GM19023 (cell line): ENCODE results near the gene CAND2.

Source experiments
- ATAC-seq: cut with Tn5 transposase; IDR thresholded peaks from one replicate; pipeline ENCODE4 v1.9.1; 2021; ENCODE audit warnings: mild to moderate bottlenecking, moderate library complexity; ENCODE audit not compliant: unreplicated experiment

CAND2 gene

DNA sequence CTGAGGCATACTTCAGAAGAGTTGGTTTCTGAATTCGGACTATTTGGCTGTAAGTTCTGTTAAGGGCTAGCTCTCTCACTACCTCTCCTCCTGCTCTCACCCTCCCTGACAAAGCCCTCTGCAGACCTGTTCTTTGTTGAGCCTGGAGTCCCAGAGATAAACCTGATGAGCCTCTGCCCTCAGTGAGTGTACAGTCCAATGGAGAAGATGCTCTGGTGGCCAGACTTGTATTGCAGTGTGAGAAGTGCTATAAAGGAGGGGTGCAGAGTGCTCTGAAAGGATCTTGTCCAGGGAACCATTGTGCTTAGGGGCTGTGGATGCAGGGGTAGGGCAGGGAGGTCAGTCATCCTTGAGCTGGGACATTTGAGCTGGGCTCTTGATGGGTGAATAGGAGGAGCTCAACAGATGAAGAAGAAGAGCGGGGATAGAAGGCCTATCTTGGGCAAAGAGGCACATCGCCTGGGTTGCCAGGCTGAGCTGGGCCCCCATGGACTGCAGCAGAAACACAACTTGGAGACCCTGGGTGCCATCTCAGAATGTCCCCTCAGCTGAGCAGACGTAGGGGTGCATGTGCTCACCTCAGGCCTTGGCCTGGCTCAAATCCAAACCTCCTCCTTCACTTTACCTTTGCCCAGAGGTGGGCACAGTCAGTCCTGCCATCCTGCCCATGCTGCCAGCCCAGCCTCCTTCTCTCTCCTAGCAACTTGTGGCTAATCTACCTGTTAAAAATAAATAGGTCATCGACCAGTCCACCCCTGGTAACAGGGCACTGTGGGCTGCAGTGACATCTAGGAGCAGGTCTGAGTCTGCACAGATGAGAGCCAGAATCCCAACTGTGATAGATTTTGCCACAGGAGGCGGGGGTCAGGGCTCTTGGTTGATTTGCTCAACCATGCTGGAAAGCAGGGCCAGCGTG is 3.3 kb downstream of the CAND2 start:
- no peak for ATAC-seq

DNA sequence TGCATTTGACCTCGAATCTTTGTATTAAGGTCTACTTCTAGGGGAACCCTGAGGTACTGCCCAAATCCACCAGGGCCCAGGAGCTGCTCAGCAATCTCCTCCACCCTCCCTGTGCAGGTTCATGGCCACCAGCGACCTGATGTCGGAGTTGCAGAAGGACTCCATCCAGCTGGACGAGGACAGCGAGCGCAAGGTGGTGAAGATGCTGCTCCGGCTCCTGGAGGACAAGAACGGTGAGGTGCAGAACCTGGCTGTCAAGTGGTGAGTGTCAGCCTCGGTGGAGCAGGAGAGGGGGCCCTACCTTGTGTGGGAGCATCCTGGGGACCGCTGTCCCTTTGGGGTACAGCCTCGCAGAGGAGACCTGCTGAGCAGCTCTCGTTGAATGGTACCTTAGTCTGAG is 6.9 kb downstream of the CAND2 start:
- ATAC-seq = no peak

GRCh38 chr3:12807066-12807465 is 10.6 kb downstream of the CAND2 start:
- ATAC-seq = no peak

DNA sequence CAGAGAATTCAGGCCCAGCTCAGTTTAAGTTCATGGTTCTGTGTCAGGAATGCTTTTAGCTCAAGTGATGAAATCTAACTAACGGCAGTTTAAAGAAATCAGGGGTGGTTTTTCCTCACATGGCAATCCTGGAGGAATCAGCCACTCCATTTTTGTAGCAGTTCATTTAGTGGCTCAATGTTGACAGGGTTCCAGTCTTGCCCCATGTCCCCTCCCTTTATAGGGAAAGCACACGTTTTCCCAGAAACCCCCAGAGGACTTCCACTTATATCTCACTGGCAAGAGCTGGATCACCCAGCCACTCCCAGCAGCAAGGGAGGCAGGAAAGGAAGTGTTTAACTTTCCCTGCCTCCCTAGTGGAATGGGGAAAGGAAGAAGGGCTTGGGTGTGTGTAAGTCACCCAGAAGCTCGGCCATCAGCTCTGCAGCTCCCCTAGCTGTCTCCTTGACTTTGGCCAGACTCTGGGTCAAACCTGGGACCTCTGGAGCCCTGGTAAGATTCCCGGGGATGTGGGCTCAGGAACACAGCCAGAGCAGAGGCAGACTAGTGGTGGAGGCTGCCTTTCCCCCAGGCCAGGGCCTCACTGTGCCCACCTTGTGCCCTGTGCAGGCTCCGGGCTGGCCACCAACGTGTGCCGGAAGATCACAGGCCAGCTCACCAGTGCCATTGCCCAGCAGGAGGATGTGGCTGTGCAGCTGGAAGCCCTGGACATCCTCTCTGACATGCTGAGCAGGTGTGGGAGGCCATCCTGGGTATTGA is 11.3 kb downstream of the CAND2 start:
- no peak for ATAC-seq

GRCh38 chr3:12808587-12808986 is 12.1 kb downstream of the CAND2 start:
- no peak for ATAC-seq

- no peak for ATAC-seq
These were observed 12.5 kb downstream of the CAND2 start for GRCh38 chr3:12809001-12809400.

GRCh38 chr3:12809435-12809834 is 13.0 kb downstream of the CAND2 start:
- no peak for ATAC-seq

DNA sequence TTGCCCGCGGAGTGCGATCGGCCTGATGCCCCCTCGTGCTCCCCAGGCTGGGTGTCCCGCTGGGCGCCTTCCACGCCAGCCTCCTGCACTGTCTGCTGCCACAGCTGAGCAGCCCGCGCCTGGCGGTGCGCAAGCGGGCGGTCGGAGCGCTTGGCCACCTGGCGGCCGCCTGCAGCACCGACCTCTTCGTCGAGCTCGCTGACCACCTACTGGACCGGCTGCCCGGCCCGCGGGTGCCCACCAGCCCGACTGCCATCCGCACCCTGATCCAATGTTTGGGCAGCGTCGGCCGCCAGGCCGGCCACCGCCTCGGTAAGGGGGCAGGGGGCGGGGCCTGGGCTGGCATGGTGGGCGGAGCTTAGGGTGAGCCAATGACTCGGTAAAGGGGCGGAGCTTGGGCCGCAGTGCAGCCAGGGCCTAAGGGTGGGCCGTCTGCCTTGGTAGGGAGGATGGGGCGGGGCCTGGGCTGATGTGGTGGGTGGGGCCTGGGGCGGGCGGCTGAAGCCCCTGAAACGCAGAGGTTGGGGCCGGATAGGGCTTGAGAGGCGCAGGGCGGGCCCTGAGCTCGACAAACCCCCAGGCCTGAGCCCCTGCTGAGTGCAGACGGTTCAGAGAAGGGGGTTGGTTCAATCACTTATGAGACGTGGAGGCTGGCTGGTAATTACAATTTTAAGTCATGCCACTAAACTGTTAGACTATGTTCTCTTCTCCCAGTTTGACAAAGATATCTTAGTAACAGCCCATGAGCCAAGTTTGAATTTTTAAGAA is 13.7 kb downstream of the CAND2 start:
- ATAC-seq = peak; percentile 99

DNA sequence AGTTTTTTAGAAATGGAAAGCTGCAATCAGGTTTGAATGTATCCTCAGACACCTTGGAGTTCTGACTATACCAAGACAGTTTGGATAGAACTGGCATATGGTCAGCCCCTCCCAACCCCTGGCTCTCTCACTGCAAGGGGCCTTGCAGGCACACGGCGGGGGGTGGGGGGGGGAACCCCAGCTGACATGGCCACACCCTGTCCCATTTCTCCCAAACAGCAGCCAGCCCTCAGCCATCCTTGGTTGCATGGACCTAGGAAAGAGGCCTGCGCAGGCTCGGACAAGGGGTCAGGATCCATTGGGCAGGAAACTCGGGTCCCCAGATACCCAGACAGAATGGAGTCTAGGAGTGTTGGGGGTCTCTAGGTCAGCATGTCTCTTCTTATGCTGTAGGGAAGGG is 14.5 kb downstream of the CAND2 start:
- no peak for ATAC-seq

DNA sequence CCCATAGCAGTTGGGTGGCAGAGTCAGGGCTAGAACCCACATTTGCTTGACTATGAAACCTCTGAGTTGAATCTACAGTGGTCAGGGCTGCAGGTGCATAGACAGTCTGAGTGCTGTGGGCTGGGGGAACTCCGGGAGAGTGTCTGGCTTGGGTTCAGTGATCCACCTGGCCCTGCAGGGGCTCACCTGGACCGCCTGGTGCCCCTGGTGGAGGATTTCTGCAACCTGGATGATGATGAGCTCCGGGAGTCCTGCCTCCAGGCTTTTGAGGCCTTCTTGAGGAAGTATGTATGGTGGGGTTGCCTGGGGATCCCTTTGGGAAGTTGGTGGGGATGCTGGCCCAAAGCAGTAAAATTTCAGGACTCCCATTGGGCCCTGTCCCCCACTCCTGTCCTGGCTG is 16.3 kb downstream of the CAND2 start:
- no peak for ATAC-seq

DNA sequence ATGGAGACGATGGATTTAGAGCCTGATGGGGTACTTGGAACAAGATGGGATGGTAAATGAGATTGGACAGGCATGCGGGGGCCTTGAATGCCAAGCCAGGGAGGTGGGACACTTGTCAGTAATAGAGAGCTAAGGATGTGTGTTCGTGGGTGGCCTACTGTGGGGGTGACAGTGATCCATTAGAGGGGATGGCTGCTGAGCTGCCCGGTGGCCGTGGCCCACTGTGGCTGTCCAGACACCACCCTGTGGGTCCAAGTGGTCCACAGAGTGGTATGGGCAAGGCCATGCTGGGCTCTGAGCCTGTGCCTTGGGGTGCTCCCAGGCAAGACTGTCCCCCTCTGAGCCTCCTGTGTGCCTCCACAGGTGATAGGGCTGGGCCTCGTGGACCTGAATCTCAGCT is 17.5 kb downstream of the CAND2 start:
- ATAC-seq = no peak

DNA sequence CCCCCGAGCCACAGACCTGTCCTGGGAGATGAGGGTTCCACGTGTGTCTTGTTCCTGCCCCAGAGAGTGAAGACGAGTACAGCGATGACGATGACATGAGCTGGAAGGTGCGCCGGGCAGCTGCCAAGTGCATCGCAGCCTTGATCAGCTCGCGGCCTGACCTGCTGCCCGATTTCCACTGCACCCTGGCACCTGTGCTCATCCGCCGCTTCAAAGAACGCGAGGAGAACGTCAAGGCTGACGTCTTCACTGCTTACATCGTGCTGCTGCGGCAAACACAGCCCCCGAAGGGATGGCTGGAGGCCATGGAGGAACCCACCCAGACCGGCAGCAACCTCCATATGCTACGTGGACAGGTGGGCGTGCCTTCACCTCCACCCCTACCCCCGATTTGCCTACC is 18.6 kb downstream of the CAND2 start:
- no peak for ATAC-seq

- ATAC-seq = no peak
These were observed 19.2 kb downstream of the CAND2 start for GRCh38 chr3:12815719-12816118.

GRCh38 chr3:12816521-12817342 is 20.3 kb downstream of the CAND2 start:
- no peak for ATAC-seq

- no peak for ATAC-seq
These were observed 20.8 kb downstream of the CAND2 start for GRCh38 chr3:12817343-12817710.

- ATAC-seq = no peak
These were observed 21.8 kb downstream of the CAND2 start for GRCh38 chr3:12818273-12818672.

- ATAC-seq = no peak
These were observed 22.3 kb downstream of the CAND2 start for GRCh38 chr3:12818773-12819172.

DNA sequence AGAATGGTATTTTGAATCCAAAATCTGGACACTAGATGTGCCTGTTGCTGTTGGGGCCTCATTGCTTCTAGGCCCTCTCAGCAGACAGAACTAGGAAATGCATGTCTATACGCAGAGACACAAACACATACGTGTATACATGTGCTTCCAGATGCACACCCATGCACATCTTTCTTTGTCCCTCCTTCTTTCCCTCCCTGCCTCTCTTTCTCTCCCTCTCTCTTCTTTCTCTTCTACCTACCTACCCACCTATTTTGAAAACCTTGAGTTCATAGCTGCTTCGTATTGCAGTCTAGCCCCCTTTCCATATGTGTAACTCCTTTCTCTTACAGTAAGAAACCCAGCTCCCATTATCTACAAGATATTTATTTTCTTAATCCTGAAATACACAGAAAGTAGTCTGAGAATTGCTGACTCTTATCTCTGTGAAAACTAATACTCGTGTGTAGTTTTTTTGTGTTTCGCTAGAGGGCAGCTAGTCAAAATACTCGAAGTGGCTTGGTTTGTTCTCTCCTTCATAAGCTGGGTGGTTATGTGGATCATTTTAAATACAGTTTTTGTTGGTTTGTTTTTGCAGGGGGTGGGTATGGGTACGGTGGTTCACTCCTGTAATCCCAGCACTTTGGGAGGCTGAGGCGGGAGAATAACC is 26.4 kb downstream of the CAND2 start:
- ATAC-seq = no peak

DNA sequence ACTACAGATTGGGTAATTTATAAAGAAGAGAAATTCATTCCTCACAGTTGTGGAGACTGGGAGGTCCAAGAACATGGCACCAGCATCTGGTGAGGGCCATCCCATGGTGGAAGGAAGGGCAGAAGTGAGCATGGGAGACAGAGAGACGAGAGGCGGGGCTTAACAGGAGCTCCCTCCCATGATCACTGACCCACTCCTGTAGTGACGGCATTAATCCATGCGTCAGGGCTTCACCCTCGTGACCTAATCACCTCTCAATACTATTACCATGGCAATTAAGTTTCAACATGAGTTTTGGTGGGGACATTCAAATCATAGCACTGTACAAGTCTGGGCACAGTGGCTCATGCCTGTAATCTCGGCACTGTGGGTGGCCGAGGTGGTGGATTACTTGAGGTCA is 27.8 kb downstream of the CAND2 start:
- ATAC-seq = no peak

DNA sequence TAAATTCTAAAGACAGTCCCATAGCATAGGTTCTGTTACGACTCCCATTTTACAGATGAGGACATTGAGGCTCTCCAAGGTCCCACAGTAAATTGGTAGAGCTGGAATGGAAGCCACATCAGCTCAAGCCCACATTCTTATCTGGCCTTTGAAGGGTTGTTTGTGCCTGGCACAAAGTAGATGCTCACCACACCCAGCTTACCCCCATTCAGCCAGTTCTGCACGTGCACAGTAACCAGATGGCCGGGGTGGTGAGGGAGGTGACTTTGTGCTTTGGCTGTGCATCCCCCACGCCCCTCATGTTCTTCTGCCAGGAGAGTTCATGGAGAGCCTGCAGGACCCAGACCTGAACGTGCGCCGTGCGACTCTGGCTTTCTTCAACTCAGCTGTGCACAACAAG is 28.7 kb downstream of the CAND2 start:
- ATAC-seq = no peak
